ENCODE data around the gene MST1.

MST1 gene

DNA sequence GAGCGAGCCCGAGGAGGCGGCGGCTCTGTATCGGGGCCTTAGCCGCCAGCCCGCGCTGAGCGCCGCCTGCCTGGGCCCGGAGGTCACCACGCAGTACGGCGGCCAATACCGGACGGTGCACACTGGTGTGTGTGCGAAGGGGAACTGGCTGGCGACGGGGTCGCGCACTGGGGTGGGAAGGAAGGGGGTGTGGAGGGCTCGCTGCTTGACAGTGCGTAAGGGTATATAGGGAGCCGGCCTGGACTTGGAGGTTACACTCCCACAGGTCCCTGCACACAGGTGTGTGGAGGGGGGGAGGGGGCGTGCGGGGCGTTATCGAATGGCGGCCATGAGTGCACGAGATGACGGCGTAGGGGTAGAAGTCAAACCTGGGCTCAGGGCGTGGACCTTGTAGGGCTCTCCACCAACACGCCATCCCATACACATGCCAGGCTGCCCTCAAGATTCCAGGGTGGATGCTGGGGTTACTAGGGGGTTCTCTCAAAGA, 14.7 kb downstream of the MST1 start:
- DNase-seq (ENCODE audit: low read depth) = peak; percentile 11
- TF ChIP-seq, protein P1, sequence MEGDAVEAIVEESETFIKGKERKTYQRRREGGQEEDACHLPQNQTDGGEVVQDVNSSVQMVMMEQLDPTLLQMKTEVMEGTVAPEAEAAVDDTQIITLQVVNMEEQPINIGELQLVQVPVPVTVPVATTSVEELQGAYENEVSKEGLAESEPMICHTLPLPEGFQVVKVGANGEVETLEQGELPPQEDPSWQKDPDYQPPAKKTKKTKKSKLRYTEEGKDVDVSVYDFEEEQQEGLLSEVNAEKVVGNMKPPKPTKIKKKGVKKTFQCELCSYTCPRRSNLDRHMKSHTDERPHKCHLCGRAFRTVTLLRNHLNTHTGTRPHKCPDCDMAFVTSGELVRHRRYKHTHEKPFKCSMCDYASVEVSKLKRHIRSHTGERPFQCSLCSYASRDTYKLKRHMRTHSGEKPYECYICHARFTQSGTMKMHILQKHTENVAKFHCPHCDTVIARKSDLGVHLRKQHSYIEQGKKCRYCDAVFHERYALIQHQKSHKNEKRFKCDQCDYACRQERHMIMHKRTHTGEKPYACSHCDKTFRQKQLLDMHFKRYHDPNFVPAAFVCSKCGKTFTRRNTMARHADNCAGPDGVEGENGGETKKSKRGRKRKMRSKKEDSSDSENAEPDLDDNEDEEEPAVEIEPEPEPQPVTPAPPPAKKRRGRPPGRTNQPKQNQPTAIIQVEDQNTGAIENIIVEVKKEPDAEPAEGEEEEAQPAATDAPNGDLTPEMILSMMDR (IDR thresholded peaks at IDR 0.05; ENCODE audit: insufficient read depth, low read depth, low read length, missing control alignments) = no peak
- H3K4me3 ChIP-seq (ENCODE audit: low read length) = peak overlapping the region; percentile 79

DNA sequence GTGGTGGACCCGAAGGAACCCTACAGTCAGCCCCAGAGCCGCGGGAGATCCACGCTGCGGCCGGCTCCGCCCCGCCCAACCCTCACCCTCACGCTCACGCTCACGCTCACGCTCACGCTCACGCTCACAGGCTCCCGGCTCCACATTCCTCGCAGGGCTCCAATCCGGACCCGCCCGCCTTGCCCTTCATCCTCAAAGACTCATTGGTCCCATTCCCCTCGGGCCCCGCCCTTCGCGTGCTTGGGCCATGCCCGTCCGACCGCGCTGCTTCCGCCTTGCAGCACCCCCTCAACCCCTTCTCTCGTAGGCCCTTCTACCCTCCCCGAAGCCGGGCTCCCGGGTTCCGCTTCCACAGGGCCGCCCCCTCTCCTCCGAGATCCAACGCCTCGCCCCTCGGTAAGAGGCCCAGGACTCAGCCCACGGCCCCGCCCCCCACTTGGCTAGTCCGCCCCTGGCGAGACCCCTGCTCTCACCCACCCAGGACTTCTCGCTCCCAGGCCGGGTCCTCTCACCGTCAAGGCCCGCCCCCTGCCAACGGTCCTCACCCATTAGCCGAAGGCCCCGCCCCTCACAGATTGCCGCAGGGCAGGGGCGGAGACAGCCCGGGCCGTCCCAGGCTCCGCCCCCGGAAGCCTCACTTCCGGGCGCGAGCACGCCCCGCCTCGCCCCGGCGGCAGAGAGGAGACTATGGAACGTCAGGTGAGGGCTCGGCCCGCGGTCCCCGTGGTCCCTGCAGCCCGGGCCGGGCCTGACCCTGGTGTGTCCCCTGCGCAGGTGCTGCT, 15.4 kb downstream of the MST1 start, which contains the start of gene APEH:
Gene APEH, plus strand, starts transcription at position 637 of the 782 bp plus-strand sequence. Its CDS starts 51 bp downstream, at position 688.
- TF ChIP-seq, protein P1 (IDR thresholded peaks at IDR 0.05; ENCODE audit: insufficient read depth, low read depth, low read length, missing control alignments) = no peak
- peak within 1 kb of the TSS; percentile 79 for H3K4me3 ChIP-seq (ENCODE audit: low read length)
- peak; percentile 99 for DNase-seq (ENCODE audit: low read depth)

- H3K4me3 ChIP-seq (ENCODE audit: low read length) = peak overlapping the region; percentile 79
- TF ChIP-seq, protein P1 (IDR thresholded peaks at IDR 0.05; ENCODE audit: insufficient read depth, low read depth, low read length, missing control alignments) = no peak
- DNase-seq (ENCODE audit: low read depth) = peak; percentile 42
These were observed 16.1 kb downstream of the MST1 start for GRCh38 chr3:49673121-49673714.

- DNase-seq (ENCODE audit: low read depth) = peak; percentile 81
- TF ChIP-seq, protein P1 (IDR thresholded peaks at IDR 0.05; ENCODE audit: insufficient read depth, low read depth, low read length, missing control alignments) = peak; percentile 94
- H3K4me3 ChIP-seq (ENCODE audit: low read length) = no peak overlapping the region
These were observed 17.7 kb downstream of the MST1 start for GRCh38 chr3:49671291-49672288.

GRCh38 chr3:49670940-49671290, 18.4 kb downstream of the MST1 start:
- DNase-seq (ENCODE audit: low read depth) = no peak
- no peak overlapping the region for H3K4me3 ChIP-seq (ENCODE audit: low read length)
- TF ChIP-seq, protein P1 (IDR thresholded peaks at IDR 0.05; ENCODE audit: insufficient read depth, low read depth, low read length, missing control alignments) = no peak

DNA sequence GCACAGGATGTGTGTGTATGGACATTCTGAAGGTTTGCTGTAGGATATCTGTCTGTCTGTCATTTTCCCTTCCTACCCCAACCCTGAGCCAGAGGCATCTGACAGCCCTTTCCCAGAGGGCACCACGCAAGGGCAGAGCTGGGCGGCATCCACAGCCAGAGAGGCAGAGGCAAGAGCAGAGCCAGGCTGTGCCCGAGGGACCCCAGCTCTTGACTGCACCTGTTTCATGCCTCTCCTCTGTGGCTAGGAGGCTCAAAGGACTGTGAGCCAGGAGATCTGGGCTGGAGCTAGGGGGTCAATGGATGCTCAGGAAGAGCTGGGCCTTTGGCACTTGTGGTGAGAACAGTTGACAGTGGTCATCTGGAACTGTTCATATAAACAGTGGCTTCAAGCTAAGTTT, 19.9 kb downstream of the MST1 start:
- H3K4me3 ChIP-seq (ENCODE audit: low read length) = no peak overlapping the region
- no peak for DNase-seq (ENCODE audit: low read depth)
- TF ChIP-seq, protein P1 (IDR thresholded peaks at IDR 0.05; ENCODE audit: insufficient read depth, low read depth, low read length, missing control alignments) = no peak

All from epithelial cell of esophagus (primary cell).